Natural killer cell treated with Interleukin-12 subunit alpha and Interleukin-12 subunit beta and Interleukin-15 and Interleukin-18, amount 100 ng/mL, for 72 hours (primary cell): ENCODE data around the gene CPSF4. TPM values are rescaled to one million over a fixed set of nuclear protein-coding genes. Genes with fewer than 3 reads are reported as not detected.
"Not testable (repeated sequence)": the region's sequence is repeated elsewhere in the genome, so short reads cannot be mapped to it uniquely, and the experiment has no call there.

Experiments
- ATAC-seq, 2 donors: fragments of 150-1000 bp; cut with Tn5 transposase in 1 of 2; sonication (Bioruptor Pico), chemical (Tn5 transposase) in 1 of 2; 2 replicates each; pipeline ENCODE4 v1.10.0; 2021
- DNase-seq: peaks from one replicate; pipeline ENCODE4 v3.0.0; 2022; ENCODE audit warnings: low spot score
- H3K27ac Mint-ChIP-seq, 2 donors: 1 replicate in 1 of 2; 2 replicates in 1 of 2; pipeline ENCODE4 v1.8.0; 2022; ENCODE audit warnings: mixed read lengths in 2 of 2, mild to moderate bottlenecking in 1 of 2, moderate library complexity in 1 of 2
- H3K27me3 Mint-ChIP-seq, 2 donors: 1 replicate in 1 of 2; 2 replicates in 1 of 2; pipeline ENCODE4 v1.8.0; 2022; ENCODE audit warnings: mixed read lengths in 2 of 2
- H3K36me3 Mint-ChIP-seq: one replicate; pipeline ENCODE4 v1.8.0; 2022; ENCODE audit warnings: mixed read lengths
- H3K4me1 Mint-ChIP-seq, 2 donors: 1 replicate in 1 of 2; 2 replicates in 1 of 2; pipeline ENCODE4 v1.8.0; 2022; ENCODE audit warnings: low read depth in 2 of 2, mixed read lengths in 2 of 2, mild to moderate bottlenecking in 1 of 2
- H3K4me3 Mint-ChIP-seq: one replicate; pipeline ENCODE4 v1.8.0; 2022; ENCODE audit warnings: mixed read lengths
- H3K9me3 Mint-ChIP-seq: 2 replicates; pipeline ENCODE4 v1.8.0; 2022; ENCODE audit warnings: mixed read lengths
- total RNA-seq, 2 donors: library from RNA; stranded (reverse); gene quantifications; one replicate each; pipeline ENCODE4 v1.2.3, GENCODE V29; 2022

CPSF4 gene
- total RNA-seq, 2 donors from 2014 or later, result 51.1 to 91.1 TPM

DNA sequence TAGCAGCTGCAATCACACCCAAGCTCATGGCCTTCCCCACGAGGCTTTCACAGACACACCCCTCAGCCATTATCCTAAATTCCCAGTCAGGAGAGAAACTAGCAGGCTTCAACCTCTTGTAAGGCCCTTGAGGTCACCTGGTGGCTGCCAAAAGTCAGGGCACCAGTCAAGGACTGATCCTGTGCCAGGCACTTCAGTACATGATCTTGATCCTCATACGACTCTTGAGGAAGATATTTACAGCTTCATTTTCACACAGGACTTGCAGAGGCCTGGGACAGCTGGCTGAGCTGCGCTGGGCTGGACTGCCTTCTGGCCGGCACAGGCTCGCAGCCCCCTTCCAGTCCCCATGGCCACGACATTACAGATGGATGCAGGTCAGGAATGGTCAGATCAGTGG lies 39.1 kb upstream of the CPSF4 start:
- Mint-ChIP-seq H3K27me3 (no peaks in the 10 kb centered on the region), H3K4me3 (no peak overlapping the region), H3K36me3 (peaks cover 22% of the 10 kb centered on the region), H3K27ac (peak overlapping the region; percentile 27 to 66), H3K4me1 (peaks cover 30 to 37% of the 10 kb centered on the region in 2 donors), H3K9me3 (no peaks in the 10 kb centered on the region)
- DNase-seq, result no peak
- ATAC-seq, result no peak

DNA sequence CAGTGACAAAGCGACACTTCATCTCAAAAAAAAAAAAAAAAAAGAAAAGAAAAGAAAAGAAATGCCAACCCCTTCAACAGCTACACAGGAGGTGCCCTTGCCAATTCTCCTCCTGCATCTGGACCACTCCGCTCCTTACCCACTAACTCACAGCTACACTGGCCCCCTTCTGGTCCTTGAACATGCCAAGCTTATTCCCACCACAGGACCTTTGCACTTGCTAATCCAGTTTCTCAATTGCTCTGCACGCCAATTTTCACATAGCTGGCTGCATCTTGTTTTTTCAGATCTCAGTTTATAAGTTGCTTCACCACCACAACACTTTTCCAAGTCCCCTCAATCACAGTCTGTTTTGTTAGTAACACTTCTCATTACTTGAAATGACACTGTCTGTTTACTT lies 35.9 kb upstream of the CPSF4 start:
- ATAC-seq, result no peak
- Mint-ChIP-seq H3K36me3 (peaks cover 32% of the 10 kb centered on the region), H3K4me1 (peaks cover 41 to 56% of the 10 kb centered on the region in 2 donors), H3K9me3 (no peaks in the 10 kb centered on the region), H3K4me3 (no peak overlapping the region), H3K27me3 (no peaks in the 10 kb centered on the region), H3K27ac (peak overlapping the region; percentile 9 to 45)
- DNase-seq, result no peak

DNA sequence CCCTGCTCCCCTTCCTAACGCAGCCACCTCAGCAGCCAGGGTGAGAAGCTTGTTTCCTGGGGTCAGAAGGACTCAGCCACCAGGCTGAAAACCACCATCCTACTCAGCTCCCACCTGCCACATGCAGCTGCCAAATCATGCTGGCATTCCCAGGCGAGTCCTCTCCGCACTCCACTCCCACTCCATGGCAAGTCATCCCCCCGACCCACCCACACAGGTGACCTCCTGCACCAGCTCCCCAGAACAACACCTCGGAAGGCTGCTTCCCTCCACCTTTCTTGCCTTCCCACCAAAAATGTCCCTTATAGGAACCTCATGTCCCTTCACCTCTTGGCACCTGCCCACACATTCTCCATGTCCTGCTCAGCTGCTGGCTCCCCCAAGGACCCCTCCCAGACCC lies 35.0 kb upstream of the CPSF4 start:
- ATAC-seq (no peak), DNase-seq (no peak)
- Mint-ChIP-seq H3K27me3 (no peaks in the 10 kb centered on the region), H3K36me3 (peaks cover 28% of the 10 kb centered on the region), H3K4me3 (no peak overlapping the region), H3K4me1 (peaks cover 35 to 48% of the 10 kb centered on the region in 2 donors), H3K9me3 (no peaks in the 10 kb centered on the region), H3K27ac (peak overlapping the region; percentile 9 to 17)

DNA sequence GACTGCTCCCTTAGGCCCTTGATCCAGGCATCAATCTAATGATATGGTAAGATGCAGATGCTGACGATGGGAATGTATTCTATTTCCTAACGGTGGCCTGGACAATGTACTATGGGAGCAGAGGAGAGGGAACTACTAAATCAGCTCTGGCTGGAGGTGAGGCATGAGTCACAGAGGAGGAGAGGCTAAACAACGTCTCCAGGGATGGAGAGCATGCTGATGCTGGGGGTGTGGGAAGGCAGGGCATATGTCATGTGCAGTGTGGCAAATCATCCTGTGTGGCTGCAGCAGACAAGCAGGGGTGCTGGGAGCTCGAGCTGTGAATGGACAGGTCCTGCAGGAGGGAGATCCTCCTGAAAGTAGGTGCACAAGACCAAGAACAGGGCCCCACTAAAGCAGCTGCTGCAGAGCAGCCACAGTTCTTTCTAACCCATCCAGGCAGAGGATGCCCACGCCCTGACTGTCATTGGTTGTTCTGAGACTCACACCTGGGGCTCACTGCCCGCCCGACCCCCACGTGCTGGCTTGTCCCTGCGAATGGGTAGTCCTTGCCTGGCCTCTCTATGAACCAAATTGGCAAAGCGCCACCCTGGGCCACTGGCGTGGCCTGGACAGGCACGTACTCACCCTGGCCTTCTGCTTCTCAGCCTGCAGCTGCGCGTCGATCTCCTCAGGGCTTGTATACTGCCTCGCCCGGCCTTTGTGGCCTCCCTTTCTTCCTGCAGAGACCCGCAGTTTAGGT lies 34.3 kb upstream of the CPSF4 start:
- ATAC-seq (no peak), DNase-seq (no peak)
- H3K27me3 Mint-ChIP-seq, result no peaks in the 10 kb centered on the region
- peaks cover 32% of the 10 kb centered on the region for H3K36me3 Mint-ChIP-seq
- peak overlapping the region; percentile 23 for H3K4me3 Mint-ChIP-seq
- peak overlapping the region in 1 of 2 donors; percentile 17 for H3K27ac Mint-ChIP-seq
- peaks cover 33 to 46% of the 10 kb centered on the region in 2 donors for H3K4me1 Mint-ChIP-seq
- H3K9me3 Mint-ChIP-seq, result no peaks in the 10 kb centered on the region

DNA sequence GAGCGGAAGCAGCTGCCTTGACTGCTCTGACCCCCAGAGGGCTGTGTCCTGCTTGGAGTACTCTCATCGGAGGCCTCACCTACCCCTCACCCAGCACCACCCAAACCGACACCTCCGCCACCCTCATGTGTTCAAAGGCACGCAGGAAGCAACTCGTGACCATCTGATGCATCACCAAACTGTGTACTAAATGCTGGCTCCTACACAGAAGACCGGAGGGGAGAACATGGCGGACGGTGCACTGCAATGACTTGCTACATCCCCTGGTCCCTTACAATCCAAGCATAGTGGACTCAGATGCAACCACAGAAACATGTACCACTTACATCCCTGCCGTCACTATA lies 33.8 kb upstream of the CPSF4 start:
- peak in 1 of 2 donors; percentile 12 for ATAC-seq
- Mint-ChIP-seq H3K27ac (peak overlapping the region in 1 of 2 donors; percentile 17), H3K36me3 (peaks cover 33% of the 10 kb centered on the region), H3K4me3 (peak overlapping the region; percentile 23), H3K4me1 (peaks cover 36 to 48% of the 10 kb centered on the region in 2 donors), H3K9me3 (no peaks in the 10 kb centered on the region), H3K27me3 (no peaks in the 10 kb centered on the region)
- no peak for DNase-seq

DNA sequence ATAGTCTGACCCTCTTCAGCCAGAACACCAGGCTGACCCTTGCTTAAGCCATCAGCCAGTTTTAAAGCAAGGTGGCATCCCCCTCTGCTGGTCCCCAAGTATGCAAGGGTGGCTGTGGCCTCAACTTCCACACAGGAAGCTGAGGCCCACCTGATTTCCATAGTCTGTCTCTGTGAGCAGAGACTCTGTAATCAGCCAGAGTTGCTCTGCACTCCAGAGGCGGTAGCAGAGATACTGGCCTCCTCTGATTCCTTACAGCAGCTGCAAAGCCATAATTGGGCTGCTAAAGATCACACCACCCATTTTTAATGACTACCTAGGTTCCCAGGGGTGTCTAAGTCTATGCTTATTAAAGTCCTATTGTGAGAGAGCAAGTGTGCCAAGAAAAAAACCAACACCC lies 32.2 kb upstream of the CPSF4 start:
- H3K27me3 Mint-ChIP-seq, result no peaks in the 10 kb centered on the region
- H3K36me3 Mint-ChIP-seq, result peaks cover 36% of the 10 kb centered on the region
- H3K4me1 Mint-ChIP-seq, result peaks cover 42 to 52% of the 10 kb centered on the region in 2 donors
- H3K4me3 Mint-ChIP-seq, result peak overlapping the region; percentile 94
- ATAC-seq, result no peak
- H3K27ac Mint-ChIP-seq, result peak overlapping the region; percentile 85 to 91
- no peaks in the 10 kb centered on the region for H3K9me3 Mint-ChIP-seq
- DNase-seq, result no peak

DNA sequence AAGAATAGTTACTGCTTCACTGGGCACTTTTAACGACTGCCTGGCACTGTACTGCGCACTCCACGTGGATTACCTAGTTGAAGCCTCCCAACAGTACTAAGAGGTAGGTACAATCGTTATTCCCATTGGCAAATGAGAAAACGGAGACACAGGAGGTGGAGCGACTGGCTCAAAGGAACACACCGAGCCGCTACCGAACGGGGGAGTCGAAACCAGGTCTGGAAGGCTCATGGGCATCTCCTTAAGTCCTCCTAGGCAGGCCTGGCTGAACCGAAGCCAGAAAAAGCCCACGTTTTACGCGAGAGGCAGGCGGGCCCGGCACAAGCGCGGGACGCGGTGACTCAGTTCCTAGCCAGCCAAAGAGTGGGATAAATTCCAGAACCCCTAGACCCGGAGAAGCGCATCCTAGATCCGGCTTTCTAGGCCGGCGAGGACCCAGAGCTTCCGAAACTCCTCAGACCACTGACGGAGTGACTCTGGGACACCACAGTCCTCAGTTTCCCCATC lies 30.8 kb upstream of the CPSF4 start:
- DNase-seq (no peak), ATAC-seq (peak; percentile 1)
- Mint-ChIP-seq H3K4me3 (peak overlapping the region; percentile 94), H3K36me3 (peaks cover 34% of the 10 kb centered on the region), H3K4me1 (peaks cover 42 to 50% of the 10 kb centered on the region in 2 donors), H3K27ac (peak overlapping the region; percentile 85 to 91), H3K27me3 (no peaks in the 10 kb centered on the region), H3K9me3 (no peaks in the 10 kb centered on the region)

DNA sequence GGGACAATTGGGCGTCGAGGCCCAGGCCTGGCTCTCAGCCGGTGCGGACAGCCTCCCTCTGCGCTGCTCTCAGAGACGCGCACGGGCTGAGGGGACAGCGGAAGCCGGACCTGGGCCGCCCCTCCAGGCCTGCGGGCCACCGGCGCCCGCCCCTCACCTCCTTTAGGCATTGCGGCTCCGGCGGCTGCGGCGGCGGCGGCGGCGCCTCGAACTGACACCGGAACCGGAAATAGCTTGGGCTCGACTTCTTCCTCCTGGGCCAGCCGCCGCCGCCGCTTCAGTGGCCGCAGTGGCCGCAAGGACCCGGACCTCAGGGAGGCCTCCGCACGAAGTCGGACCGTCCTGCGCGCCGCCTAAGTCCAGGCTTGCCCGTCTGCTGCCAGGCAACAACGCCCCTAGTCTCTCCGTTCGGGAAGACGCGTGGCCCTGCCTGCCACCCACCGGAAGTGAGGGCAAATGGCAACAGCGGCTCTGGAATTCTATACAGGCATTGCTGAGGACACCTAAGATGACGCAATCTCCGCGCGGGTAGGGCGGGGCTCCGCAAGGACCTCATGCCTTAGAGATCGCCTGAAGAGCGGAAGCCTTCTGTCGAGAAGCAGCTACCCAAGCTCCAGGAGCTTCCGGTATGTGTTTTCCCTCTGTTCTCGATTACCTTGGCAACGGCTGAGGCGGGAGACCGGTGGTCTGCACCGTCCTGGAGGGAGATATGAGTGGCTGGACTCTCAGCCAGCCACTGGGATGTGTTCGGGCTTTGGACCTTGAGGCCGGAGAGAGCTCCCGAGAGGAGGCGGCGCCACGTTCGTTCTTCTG lies 30.2 kb upstream of the CPSF4 start, which contains the start of the genes BUD31 and PDAP1:
Gene BUD31, plus strand, starts transcription at position 591 of the 813 bp plus-strand sequence. CDS start 2,124 bp downstream, outside the sequence.
Gene PDAP1, minus strand, starts transcription at position 219 of the 813 bp plus-strand sequence. Its CDS starts 49 bp downstream, at position 170.
- ATAC-seq (peak; percentile 92 to 94), DNase-seq (peak; percentile 95)
- Mint-ChIP-seq H3K9me3 (no peaks in the 10 kb centered on the region), H3K27ac (peak within 1 kb of the TSS; percentile 85 to 91), H3K4me1 (peaks cover 40 to 48% of the 10 kb centered on the region in 2 donors), H3K4me3 (peak within 1 kb of the TSS; percentile 94), H3K36me3 (peaks cover 32% of the 10 kb centered on the region), H3K27me3 (no peaks in the 10 kb centered on the region)

DNA sequence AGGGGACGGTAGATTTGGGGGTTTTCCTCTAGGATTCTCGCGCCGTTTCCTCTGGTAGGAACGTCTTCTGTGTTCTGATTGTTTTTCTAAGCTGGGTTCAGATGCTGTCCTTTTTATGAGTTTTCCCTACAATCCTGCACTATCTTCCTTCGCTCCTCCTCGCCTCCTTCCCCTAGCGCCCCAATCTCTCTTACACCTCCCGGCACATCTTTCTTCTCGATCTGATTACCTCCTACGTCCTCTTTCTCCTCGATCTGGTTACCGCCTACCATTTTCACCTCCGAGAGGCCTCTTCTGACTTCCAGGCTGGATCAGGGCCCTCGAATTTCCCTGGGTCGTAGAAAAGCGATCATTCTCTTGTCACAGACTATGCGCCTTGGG lies 29.6 kb upstream of the CPSF4 start:
- Mint-ChIP-seq H3K36me3 (peaks cover 32% of the 10 kb centered on the region), H3K4me1 (peaks cover 36 to 44% of the 10 kb centered on the region in 2 donors), H3K27me3 (no peaks in the 10 kb centered on the region), H3K4me3 (peak overlapping the region; percentile 94), H3K9me3 (no peaks in the 10 kb centered on the region), H3K27ac (peak overlapping the region; percentile 85 to 91)
- ATAC-seq, result no peak
- no peak for DNase-seq

DNA sequence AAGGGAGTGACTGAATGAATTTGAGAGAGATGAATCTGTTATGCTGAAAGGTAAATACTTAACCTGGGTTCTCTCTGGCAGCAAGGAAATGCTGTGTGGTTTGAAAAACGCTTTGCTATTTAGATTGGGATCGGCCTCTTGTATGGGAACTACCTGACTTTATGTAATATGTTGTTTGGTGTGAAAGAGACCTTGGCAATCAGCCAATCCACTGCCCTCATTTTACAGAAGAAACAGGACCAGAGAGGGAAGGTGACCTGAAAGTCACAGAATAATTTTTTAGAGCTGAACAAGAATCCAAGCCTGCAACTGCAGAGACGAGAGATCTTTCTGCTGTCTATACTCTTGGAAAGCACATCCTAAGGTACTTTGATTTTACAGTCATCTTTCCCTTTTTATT lies 28.9 kb upstream of the CPSF4 start:
- H3K4me3 Mint-ChIP-seq, result peak overlapping the region; percentile 94
- no peaks in the 10 kb centered on the region for H3K27me3 Mint-ChIP-seq
- H3K27ac Mint-ChIP-seq, result peak overlapping the region; percentile 85 to 91
- no peaks in the 10 kb centered on the region for H3K9me3 Mint-ChIP-seq
- ATAC-seq (no peak), DNase-seq (no peak)
- peaks cover 34% of the 10 kb centered on the region for H3K36me3 Mint-ChIP-seq
- H3K4me1 Mint-ChIP-seq, result peaks cover 36 to 40% of the 10 kb centered on the region in 2 donors

DNA sequence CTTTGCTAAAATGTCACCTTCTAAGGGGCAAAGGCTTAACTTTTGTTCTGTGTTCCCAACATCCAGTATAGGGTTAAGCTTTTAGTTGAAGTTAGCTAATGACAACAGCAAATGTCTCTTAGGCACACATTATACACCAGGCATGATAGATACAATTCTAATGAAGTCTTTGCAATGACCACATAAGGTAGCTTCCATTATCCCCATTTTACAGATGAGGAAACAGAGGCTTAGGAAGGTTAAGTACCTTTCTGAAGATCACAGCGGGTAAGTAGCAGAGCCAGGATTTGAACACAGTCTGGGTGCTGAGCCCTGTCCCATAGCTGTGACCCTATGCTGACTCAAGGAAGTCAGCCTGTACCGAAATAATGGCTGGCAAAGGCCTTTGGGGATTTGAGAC lies 28.1 kb upstream of the CPSF4 start:
- Mint-ChIP-seq H3K36me3 (peaks cover 40% of the 10 kb centered on the region), H3K4me3 (peak overlapping the region; percentile 94)

DNA sequence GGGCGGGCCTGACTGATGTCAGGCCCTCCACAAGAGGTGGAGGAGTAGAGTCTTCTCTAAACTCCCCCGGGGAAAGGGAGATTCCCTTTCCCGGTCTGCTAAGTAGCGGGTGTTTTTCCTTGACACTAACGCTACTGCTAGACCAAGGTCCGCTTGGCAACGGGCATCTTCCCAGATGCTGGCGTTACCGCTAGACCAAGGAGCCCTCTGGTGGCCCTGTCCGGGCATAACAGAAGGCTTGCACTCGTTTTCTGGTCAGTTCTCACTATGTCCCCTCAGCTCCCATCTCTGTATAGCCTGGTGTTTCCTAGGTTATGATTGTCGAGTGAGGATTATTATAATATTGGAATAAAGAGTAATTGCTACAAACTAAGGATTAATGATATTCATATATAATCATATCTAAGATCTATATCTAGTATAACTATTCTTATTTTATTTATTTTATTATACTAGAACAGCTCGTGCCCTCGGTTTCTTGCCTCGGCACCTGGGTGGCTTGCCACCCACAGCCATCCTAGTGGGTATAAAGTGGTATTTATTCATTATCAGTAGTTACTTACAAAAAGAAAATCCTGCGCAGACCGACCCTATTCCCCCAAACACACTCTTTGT lies 23.1 kb upstream of the CPSF4 start:
- H3K4me3 Mint-ChIP-seq, H3K9me3 Mint-ChIP-seq, H3K27me3 Mint-ChIP-seq, ATAC-seq, H3K27ac Mint-ChIP-seq, DNase-seq: not testable (repeated sequence)
- peaks cover 17 to 23% of the 10 kb centered on the region in 2 donors for H3K4me1 Mint-ChIP-seq
- H3K36me3 Mint-ChIP-seq, result peaks cover 30% of the 10 kb centered on the region

More for the DNA sequence above, 28.1 kb upstream of the CPSF4 start:
- Mint-ChIP-seq H3K4me1 (peaks cover 41% of the 10 kb centered on the region in 2 donors), H3K9me3 (no peaks in the 10 kb centered on the region), H3K27ac (peak overlapping the region; percentile 85 to 91), H3K27me3 (no peaks in the 10 kb centered on the region)
- ATAC-seq (no peak), DNase-seq (no peak)

DNA sequence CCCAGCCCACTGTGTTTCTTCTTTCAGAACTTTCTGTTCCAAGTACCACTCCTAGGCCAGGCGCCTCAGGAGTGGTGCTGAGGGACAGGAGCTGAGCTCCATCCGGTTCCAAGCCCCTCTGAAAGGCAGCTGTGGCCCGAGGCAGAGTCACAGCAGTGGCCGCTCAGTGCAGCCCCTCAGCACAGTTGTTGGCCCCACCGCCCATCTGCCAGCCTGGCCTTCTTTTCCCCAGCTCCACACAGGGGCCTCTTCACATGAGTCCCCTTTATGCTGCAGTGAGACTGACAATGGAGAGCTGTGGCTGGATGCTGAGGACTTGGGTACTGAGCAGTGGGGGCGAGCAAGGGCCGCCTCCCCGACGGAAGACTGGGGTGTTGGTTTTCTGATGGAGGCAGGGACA lies 20.5 kb upstream of the CPSF4 start:
- H3K4me1 Mint-ChIP-seq, result peaks cover 8 to 13% of the 10 kb centered on the region in 2 donors
- ATAC-seq (peak in 1 of 2 donors; percentile 19), DNase-seq (no peak)
- no peaks in the 10 kb centered on the region for H3K27me3 Mint-ChIP-seq
- H3K36me3 Mint-ChIP-seq, result peaks cover 19% of the 10 kb centered on the region
- H3K4me3 Mint-ChIP-seq, result no peak overlapping the region
- H3K27ac Mint-ChIP-seq, result no peak overlapping the region
- no peaks in the 10 kb centered on the region for H3K9me3 Mint-ChIP-seq
